Activated naive CD4-positive, alpha-beta T cell (primary cell): ENCODE measurements around the gene SLC2A10.

Experiments used
- DNase-seq, 4 experiments: peaks; one replicate each; lab custom pipeline; 2025; lab: John Stamatoyannopoulos, UW

The SLC2A10 gene

GRCh38 chr20:46770330-46771194 is 61.1 kb downstream of the SLC2A10 start:
- no peak for DNase-seq

- DNase-seq = no peak
Observed at GRCh38 chr20:46771195-46771588, 61.7 kb downstream of the SLC2A10 start.

GRCh38 chr20:46772901-46773300 is 63.5 kb downstream of the SLC2A10 start:
- DNase-seq = no peak

- DNase-seq = no peak
Observed at GRCh38 chr20:46773680-46774079, 64.2 kb downstream of the SLC2A10 start.

GRCh38 chr20:46774236-46774635 is 64.8 kb downstream of the SLC2A10 start:
- DNase-seq = no peak

GRCh38 chr20:46774943-46775560 is 65.6 kb downstream of the SLC2A10 start:
- no peak for DNase-seq

- no peak for DNase-seq
Observed at GRCh38 chr20:46775806-46776205, 66.4 kb downstream of the SLC2A10 start.

- no peak for DNase-seq
Observed at GRCh38 chr20:46777331-46777730, 67.9 kb downstream of the SLC2A10 start.

- no peak for DNase-seq
Observed at GRCh38 chr20:46779831-46780230, 70.4 kb downstream of the SLC2A10 start.

- no peak for DNase-seq
Observed at GRCh38 chr20:46784436-46785127, 75.1 kb downstream of the SLC2A10 start.
